ENCODE results near the gene BCL2A1.
A peak's percentile ranks its signal among the peaks of the same experiment; 100 is the strongest.

Gene BCL2A1

DNA sequence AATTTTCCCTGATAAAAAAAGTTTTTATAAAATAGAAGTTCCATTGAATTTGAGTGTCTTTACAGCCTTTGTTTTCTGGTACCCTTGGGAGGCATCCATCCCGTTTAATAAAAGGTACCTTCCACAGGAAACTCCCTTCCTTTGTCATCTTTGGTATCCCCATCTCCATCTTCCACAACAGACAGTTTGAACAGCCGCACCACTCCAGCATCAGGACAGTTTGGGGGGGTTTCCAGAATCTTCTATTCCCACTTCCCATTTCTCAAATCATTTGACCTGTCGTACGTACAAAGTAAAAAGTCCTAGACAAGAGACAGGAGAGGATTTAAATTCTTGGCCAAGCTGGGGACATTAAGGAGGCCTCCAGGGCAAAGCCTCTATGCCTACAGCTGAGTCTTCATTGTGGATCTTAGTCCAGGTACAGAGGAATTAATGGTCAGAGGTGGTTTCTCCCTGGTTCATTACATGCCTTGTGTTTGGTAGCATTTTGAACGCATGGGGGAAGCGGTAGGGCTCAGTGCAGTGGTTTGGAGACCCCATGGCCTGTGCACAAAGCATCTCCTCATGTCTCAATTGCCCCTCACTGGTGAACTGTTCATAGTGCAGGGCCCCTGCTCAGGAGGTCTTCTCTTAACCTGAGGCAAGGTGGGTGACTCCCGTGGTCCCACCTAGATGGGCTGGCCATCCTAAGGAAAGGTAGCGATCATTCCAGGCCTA is 19.4 kb upstream of the BCL2A1 start:
- H3K4me3 ChIP-seq: no peak overlapping the region
- peak overlapping the region in 1 of 21 experiments; percentile 17 for H3K27ac ChIP-seq

DNA sequence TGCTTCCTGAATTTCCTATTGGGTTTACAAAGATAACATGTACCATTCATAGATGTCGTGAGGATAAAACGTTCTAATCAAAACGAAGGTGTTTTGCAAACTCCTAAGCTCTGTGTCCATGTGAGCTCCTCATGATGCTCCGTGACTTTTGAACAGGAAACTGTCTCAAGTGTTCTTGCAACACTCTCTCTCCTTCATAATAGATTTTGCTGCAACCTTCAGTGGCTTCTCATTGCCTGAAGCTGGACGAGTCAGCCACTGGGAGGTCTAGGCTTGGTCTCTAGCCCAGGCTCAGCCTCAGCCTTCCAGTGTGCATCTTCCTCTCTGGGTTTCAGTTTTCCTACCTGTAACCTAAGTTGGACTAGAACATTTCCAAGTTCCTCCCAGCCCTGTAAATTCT is 18.7 kb upstream of the BCL2A1 start:
- Histone ChIP-seq H3K4me3 (no peak overlapping the region), H3K27ac (peak overlapping the region in 1 of 21 experiments; percentile 17)

DNA sequence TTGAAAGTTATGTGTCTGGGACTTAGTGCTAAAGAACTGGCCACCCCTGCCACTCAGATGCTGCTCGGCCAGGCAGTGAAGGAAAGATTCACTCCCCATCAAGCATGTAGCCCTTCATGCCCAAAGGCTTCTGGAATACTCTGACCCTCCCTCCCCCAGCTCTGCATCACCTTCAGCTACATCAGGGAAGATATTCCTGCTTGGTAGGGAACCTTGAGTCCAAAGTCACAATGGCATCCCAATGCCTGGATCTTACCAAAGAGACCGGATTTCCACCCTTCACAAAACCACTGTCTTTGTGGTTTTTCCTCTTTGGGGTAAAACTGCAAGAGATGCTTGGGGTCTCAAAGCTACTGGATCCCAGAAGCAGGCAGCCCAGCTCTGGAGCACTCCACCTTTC is 18.2 kb upstream of the BCL2A1 start:
- Histone ChIP-seq H3K4me3 (no peak overlapping the region), H3K27ac (no peak overlapping the region)

DNA sequence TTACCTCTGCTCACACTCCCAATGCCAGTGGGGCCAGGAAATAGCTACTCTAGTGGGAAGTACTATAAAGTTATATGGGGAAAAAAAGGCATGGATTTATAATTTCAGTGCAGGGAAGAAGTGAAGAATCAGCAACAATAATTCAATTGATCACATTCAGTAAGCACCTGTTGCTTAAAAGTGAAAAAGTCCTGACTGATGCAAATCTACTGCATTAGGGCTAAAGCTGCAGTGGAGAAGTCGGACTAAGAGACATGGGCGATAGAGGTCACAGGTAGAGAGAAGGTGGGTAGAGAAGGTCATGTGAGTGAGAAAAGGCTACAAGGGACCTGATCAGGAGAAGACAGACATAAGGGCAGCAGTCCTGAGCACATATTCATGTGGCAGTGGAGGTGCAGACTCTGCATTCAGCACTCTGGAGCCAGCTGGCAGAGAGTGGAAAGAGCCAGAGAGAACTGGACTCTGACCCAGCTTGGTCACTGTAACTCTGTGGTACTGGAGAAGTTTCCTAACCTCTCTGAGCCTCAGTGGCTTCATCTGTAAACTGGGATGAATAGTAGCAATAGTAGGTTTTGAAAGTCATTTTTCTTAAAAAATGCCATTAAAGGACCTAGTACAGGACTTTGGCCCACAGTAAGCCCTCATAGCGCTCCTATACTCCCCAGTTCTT is 17.6 kb upstream of the BCL2A1 start:
- H3K27ac ChIP-seq: no peak overlapping the region
- no peak overlapping the region for H3K4me3 ChIP-seq

DNA sequence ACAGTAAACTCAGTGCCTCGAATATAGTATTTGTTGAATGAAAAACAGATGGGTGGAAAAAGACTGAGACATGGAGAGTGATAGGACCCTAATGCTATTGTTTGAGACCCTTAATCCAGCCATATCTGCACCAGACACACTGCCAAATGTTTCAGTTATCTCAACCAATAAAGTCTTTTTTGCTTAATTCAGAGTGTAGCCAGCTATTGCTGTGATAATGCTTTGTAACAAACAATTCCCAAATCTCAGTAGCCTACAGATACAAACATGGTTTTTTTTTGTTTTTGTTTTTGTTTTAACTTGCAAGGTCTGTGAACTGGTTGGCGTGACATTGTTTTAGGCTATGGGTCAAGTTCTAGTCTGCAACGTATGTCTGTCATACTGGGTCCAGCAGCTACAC is 17.0 kb upstream of the BCL2A1 start:
- Histone ChIP-seq H3K27ac (no peak overlapping the region), H3K4me3 (no peak overlapping the region)

DNA sequence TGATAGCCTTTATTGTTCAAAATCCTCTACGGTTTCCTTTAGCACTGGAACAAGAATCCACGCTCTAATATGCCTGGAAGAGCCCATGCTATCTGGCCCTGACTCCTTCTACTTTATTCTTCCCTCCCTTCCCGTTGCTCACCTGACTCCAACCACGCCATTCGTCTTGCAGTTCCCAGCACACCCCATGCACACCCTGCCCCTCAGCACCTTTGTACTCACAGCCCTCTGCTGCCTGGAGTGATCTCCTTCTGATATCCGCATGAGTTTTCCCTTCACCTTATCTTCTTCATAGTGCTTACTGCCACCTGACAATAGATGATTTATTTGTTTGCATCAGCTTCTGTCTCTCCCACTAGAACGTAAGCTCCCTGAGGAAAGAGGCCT is 16.6 kb upstream of the BCL2A1 start:
- H3K27ac ChIP-seq: no peak overlapping the region

DNA sequence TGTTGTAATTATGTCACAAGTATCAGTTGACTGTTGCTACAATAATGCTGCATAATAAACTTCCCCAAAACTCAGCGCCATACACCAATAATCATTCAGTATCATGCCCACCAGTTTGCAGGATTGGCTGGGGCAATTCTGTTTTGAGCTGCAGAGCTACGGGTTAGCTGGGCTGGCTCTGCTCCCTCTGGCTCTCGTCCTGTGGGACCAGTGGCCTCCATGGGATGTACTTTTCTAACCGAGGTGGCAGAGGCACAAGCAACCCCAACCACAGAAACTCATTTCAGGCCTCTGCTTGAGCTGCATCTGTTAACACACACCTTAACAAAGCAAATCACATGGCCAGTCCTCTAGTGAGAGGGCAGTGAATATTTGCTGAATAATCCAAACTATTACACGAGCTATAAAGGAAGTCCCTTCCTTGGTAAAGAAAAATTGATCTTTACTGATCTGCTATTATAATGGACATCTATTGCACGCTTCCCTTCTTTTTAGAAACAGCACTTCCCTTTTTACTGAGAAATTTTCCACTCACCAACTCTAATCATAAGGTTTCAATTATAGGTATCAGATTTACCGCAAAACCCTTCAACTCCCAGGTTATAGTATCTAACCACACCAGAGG is 10.9 kb upstream of the BCL2A1 start:
- Histone ChIP-seq H3K27ac (peak overlapping the region in 3 of 21 experiments; percentile 5 to 37 (median 17)), H3K4me3 (no peak overlapping the region)

More for the DNA sequence above, 16.6 kb upstream of the BCL2A1 start:
- no peak overlapping the region for H3K4me3 ChIP-seq

DNA sequence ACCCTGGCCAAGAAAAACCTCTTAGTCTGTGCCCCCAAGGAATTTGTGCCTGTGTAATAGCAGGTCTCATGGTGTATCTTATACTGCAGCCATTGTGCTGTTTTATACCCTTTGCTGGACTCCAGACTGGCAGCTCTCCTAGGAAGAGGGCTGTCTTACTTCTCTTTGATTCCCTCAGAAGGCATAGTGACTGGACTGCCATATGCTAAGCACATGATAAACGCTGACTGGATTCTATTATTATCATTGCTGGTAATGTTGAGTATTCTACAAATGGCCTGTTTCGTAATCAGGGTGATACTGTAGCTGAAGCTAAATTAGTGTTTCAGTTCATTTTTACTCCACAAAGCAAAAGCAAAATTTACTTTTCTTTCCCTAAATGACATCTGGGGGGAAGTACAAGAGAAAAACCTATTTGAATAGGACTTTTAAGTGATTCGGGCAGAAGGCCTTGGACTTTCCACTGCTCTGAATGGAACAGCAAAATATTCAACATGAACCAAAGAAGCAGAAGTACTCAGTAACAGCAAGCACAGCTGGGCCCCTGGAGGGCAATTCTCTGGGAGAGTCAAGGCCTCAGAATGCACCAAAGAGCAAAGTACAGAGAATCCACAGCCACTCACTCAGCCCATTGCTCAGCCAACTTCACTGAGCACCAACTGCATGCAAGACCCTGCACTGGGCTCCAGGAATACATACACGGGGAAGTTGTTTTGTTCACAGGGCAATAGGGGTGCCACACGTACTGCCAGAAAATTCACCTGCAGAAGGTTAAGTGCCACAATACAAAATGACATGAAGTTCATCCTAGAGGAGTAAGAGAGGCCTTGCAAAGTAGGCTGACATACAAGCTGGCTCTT is 7.9 kb upstream of the BCL2A1 start:
- Histone ChIP-seq H3K27ac (peak overlapping the region in 18 of 21 experiments; percentile 22 to 83 (median 62)), H3K4me3 (no peak overlapping the region)

DNA sequence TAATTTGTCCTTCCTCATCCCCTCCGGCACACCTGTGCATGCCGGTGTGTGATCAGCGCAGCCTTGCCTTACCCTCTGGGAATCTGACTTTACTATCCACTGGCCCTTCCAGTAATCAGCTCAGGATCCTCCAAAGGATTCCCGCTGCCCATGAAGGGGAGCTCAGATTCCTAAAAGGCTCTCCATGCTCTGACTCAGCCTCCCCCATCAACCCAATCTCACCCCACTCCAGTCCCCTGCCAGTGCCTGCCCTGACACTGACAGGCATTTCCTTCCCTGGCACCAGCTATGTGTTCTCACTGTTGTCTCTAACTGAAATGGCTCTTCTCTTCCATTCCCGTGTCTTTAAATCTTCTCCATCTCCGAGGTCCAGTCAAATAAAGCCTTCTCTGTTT is 7.3 kb upstream of the BCL2A1 start:
- no peak overlapping the region for H3K4me3 ChIP-seq
- H3K27ac ChIP-seq: peak overlapping the region in 17 of 21 experiments; percentile 11 to 83 (median 62)

DNA sequence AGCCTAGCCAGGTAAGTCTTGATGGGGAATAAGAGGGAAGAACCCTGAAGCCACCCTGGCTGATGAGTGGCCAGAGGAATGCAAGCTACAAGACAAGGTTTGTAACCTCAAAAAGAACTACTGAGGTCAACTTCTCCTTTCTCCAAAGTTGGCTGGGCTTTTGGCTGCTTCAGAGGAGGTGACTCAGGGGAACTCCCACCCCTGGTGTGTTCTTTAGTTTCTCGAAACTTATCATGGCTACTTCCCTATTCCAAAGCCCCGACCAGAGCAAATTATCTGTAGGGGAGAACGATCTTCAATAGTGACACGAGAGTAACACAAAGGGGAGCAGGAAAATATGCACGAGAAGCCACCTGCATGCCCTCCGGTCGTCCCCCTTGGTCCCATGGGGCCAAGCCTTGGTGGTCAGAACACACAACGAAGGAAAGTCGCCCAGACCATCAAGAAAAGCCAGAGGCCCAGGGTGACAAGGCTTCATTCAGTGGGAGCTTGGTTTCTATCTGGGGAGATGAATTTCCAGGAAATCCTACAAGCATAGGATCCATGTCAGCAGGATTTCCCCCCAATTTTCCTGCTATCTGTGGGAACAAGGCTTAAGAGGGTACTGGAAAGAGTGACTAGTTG is 6.5 kb upstream of the BCL2A1 start:
- H3K27ac ChIP-seq: peak overlapping the region in 16 of 21 experiments; percentile 2 to 83 (median 60)
- no peak overlapping the region for H3K4me3 ChIP-seq

DNA sequence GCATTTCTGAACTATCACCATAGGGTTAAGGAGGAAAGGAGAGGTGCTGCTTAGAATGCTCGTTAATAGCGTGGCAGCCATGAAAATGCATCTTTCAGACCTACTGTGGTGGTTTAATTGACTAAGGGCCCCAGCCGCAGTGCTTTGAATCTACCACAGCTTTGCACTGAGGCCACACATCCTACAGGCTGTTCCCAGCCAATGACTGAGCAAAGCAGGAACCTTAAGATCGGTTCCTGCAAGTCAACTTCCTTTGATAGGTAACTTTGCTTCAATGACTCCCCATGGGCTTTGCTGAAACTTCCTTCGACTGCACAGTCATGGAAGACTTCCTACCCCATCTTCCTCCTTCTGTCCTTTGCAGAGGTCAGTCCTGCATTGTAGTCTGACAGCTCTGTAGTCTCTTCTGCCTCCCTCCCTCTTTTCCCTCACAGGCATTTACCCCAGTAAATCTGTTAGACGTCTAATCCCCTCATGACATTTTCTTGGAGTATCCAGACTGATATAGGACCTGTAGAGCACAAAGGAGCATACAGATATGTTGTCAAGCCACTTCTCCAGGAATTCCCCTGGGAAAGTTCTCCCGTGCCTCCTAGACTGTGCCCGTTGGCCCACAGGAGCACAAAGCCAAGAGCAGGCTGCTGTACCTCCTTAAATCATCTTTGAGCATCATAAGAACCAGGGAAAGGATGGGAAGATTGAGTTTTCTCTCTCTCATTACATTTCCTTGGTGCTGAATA is 2.6 kb upstream of the BCL2A1 start:
- Histone ChIP-seq H3K27ac (no peak overlapping the region), H3K4me3 (no peak overlapping the region)

DNA sequence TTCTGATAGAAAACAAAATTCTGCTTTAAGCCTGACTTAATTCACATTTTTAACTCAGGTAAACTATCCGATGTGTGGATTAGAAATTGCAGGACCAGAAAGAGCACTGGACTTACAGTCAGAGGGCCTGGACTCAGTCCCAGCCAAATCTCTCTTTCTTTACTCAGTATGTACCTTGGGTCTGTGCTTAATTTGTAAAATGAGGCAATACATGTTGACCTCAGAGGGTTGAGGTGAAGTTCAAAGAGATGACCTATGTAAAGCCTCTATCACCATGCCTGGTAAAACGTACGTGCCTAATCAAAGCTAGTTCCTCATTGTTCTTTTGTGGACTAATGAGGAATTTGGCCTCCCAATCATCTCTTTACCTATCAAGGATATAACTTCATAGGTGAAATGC is 1.9 kb upstream of the BCL2A1 start:
- Histone ChIP-seq H3K27ac (no peak overlapping the region), H3K4me3 (no peak overlapping the region)

DNA sequence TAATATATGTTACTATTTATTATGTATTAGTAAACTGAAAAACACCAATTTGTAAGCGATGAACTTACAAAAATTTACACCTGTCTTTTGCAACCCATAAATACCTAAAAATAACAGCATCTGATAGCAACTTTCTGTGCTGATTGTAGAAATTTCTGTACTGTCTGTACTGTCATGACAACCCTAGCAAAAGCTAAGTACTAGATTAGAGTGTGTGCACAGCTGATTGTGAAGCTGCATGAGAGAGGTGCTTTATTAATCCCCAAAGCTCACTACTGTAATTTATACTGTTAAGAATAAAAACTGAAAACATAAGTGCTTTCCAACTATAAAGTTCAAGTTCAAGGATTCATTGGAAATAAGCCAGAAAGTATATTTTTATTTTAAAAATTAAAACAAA is 815 bp downstream of the BCL2A1 start:
- H3K27ac ChIP-seq: peak overlapping the region in 9 of 21 experiments; percentile 2 to 70 (median 24)

DNA sequence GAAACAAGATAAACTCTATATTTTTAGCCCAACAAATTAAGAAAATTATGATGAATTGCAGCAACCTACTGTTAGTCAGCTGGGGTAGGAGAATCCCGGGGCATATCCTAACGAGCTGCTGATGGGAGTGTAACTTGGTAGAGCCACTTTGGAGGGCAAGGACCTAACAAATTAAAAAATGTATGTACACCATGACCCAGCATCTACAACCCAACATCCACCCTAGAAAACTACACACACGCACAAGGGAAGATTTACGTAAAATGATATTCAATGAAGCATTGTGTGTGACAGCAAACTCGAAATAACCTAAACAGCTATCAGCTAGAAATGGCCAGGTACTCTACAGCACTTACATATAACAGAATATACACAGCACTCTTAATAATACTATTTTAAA is 1.9 kb downstream of the BCL2A1 start:
- peak overlapping the region in 2 of 7 experiments; percentile 3 to 5 for H3K4me3 ChIP-seq
- peak overlapping the region in 8 of 21 experiments; percentile 32 to 65 (median 52) for H3K27ac ChIP-seq

More for the DNA sequence above, 815 bp downstream of the BCL2A1 start:
- H3K4me3 ChIP-seq: peak overlapping the region in 5 of 7 experiments; percentile 6 to 30 (median 25)

DNA sequence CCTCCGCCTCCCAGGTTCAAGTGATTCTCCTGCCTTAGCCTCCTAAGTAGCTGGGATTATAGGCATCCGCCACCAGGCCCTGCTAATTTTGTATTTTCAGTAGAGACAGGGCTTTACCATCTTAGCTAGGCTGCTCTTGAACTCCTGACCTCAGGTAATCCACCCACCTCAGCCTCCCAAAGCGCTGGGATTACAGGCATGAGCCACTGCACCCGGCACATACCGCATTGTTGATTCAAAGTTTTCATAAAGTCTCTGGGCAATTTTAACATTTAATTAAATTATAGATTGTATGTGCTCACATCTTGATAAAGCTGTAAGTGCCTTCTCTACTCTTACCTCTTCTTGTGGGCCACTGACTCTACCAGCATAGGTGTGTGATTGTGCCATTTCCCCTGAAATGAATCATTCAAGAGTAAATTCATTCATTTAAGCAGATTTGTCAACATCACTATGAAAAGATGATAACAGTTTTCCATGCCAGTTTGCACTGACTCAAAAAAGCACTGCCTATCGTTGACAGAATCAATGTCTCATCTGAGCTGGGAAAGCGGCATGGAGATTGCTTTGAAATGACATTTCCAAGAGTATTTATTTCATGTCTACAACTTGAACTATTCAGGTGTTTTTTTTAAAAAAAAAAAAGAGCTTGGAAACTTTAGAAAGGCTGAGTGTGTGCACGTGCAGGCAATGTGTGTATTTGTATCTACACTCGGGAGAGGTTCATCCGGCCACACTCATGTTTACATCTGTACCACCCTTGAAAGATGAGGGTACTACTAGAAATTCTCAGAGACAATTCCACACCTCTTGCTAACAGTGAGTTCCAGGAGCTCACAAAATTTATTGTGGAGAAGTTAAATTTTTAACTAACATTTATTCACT is 3.5 kb downstream of the BCL2A1 start:
- Histone ChIP-seq H3K4me3 (peak overlapping the region in 2 of 7 experiments; percentile 1 to 14), H3K27ac (peak overlapping the region in 9 of 21 experiments; percentile 16 to 61 (median 53))

DNA sequence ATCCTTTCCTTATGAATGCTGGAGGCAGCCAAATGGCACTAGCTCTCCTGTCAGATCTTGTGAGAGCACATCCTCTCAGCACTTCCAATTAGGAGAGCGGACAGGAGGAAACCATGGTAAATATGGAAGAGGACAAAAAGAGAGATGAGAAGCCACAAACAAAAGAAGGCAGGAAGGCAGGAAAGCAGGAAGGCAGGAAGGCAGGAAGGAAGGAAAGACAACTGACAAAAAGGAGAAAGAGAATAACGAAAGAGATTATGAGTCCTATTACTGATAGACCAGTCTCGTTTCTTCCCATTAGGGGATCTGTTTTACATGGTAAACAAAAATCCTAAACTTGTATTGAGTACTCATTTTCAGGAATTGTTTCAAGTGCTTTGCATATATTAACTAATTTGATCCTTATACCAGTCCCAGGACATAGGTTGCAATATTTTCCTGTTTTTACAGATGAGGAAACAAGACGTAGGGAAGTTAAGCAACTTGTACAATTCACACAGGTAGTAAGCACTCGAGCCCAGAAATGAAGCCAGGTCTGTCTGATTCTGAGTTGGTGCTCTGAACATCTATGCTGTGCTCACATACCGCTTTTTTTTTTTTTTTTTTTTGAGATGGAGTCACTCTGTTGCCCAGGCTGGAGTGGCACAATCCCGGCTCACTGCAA is 4.2 kb downstream of the BCL2A1 start:
- peak overlapping the region in 5 of 21 experiments; percentile 16 to 60 (median 33) for H3K27ac ChIP-seq

More for the DNA sequence above, 4.2 kb downstream of the BCL2A1 start:
- H3K4me3 ChIP-seq: no peak overlapping the region
